SHP77 treated with DMSO at 0.1 percent for 48 hours (cell line): Measurements from ENCODE around the gene CPO.

Experiments
- DNase-seq: peaks from one replicate; lab custom pipeline; 2025; lab: John Stamatoyannopoulos, UW

The CPO gene

DNA sequence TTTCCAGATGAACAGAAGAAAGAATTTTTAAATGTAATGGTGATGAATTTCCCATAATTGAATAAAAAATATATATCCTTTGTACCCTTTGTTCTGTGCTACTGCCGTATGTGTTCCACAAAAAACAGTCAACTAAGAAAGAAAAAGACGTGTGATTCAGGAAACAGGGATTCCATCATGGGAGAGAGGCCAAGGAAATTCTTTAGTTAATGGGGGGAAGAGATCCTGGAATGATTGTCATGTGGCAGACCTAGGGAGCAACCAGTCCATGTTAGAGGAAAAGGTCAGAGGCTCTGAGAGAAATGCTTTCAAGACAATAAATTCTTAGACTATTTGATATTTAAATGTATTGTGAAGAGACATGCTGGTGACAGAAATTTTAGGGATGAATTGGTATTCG is 76.6 kb downstream of the CPO start:
- DNase-seq = no peak
